HEK293T (cell line): ENCODE data around the gene PCDHGB2.
"Not testable (repeated sequence)": the region's sequence is repeated elsewhere in the genome, so short reads cannot be mapped to it uniquely, and the experiment has no call there.

ENCODE experiments used
- ARNT ChIP-seq: fragments of 450-650 bp; IDR thresholded peaks from 2 replicates; pipeline ENCODE4 v1.6.1; 2017; ENCODE audit warnings: mild to moderate bottlenecking
- BHLHE40 ChIP-seq: fragments of 450-650 bp; IDR thresholded peaks from 2 replicates; pipeline ENCODE4 v1.6.1; 2016; ENCODE audit warnings: mild to moderate bottlenecking, moderate library complexity, borderline replicate concordance
- FOXM1 ChIP-seq: fragments of 450-650 bp; IDR thresholded peaks from 2 replicates; pipeline ENCODE4 v1.6.1; 2017; ENCODE audit warnings: mild to moderate bottlenecking, borderline replicate concordance
- HDGF ChIP-seq: fragments of 450-650 bp; IDR thresholded peaks from 2 replicates; pipeline ENCODE4 v1.6.1; 2017; ENCODE audit warnings: antibody characterized with exemption, borderline replicate concordance
- L3MBTL2 ChIP-seq: fragments of 450-650 bp; conservative IDR thresholded peaks from 2 replicates; pipeline ENCODE4 v1.6.1; 2016; ENCODE audit warnings: mild to moderate bottlenecking
- LEF1 ChIP-seq: fragments of 450-650 bp; IDR thresholded peaks from 2 replicates; pipeline ENCODE4 v1.6.1; 2017; ENCODE audit warnings: mild to moderate bottlenecking, borderline replicate concordance
- SUZ12 ChIP-seq: fragments of 450-650 bp; IDR thresholded peaks from 2 replicates; pipeline ENCODE4 v1.6.1; 2016; ENCODE audit warnings: mild to moderate bottlenecking
- TARDBP ChIP-seq: fragments of 450-650 bp; IDR thresholded peaks from 2 replicates; pipeline ENCODE4 v1.6.1; 2016

DNA sequence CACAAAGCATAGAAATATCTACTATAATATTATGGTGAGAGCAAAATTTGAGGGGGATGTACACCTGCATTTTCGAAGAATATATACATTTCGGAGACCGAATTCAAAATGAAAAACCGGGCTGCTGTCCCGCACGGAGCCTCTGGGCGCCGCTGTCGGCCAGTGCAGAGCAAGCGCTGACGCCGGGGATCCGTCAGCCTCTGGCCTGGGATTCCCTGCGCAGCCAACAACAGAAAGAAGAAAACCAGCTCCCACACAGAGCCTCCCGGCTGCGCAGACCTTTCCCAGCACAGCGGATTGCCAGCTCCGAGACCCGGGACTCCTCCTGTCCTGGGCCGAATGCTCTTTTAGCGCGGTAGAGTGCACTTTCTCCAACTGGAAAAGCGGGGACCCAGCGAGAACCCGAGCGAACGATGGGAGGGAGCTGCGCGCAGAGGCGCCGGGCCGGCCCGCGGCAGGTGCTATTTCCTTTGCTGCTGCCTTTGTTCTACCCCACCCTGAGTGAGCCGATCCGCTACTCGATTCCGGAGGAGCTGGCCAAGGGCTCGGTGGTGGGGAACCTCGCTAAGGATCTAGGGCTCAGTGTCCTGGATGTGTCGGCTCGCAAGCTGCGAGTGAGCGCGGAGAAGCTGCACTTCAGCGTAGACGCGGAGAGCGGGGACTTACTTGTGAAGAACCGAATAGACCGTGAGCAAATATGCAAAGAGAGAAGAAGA lies 48.2 kb downstream of the PCDHGB2 start, which contains the start of gene PCDHGB6:
- TF ChIP-seq HDGF, FOXM1, BHLHE40, SUZ12, L3MBTL2, TARDBP, ARNT, LEF1: not testable (repeated sequence)
